DND-41 (cell line): ENCODE results near the gene CCDC171.

Experiments
- CTCF ChIP-seq: IDR thresholded peaks from 2 replicates; pipeline ENCODE4 v1.5.1; 2012; ENCODE audit warnings: borderline replicate concordance, low read length, moderate library complexity, mild to moderate bottlenecking; ENCODE audit not compliant: poor library complexity, severe bottlenecking; ENCODE audit errors: extremely low read depth
- EZH2 ChIP-seq: IDR thresholded peaks from 3 replicates; pipeline ENCODE4 v1.6.1; 2012; ENCODE audit warnings: borderline replicate concordance, low read depth, mild to moderate bottlenecking, moderate library complexity, low read length, inconsistent platforms; ENCODE audit not compliant: severe bottlenecking

- TF ChIP-seq CTCF: peak; percentile 69
- TF ChIP-seq EZH2: no peak
Observed at GRCh38 chr9:15873573-15874177, 320.8 kb downstream of the CCDC171 start.
